Measurements from ENCODE around the gene MSANTD1. TPM values are rescaled to one million over a fixed set of nuclear protein-coding genes. Genes with fewer than 3 reads are reported as not detected.
A peak's percentile ranks its signal among the peaks of the same experiment; 100 is the strongest.

Gene MSANTD1
- total and polyA plus RNA-seq, 2 donors (not counting 1 experiment from before 2014, with no cell fraction given): 0.78 to 5.5 TPM

DNA sequence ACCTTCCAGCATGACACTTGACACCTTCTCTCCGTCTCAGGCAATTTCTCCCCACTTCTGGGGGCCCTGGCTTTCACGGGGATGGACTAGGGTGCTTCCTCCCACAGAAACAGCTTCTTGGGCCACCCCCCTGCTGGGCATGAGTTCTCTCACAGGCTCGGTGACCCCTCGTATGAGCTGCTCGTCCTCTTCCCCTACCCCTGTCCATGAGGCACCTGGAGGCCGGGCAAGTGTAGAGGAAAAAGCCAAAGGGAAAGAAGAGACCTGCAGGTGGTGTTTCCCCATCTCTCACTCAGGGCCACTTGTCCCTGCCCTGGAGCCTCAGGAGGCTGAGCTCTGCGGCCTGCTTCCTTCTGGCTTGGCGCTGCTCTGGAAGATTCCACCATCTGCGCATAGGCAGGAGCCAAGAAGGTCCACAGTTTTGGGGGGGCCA, 41.9 kb downstream of the MSANTD1 start:
- no peak for ATAC-seq (ENCODE audit: low read depth)
- Mint-ChIP-seq H3K9me3 (ENCODE audit: insufficient read depth) (no peaks in the 10 kb centered on the region), H3K27me3 (peaks cover 14% of the 10 kb centered on the region), H3K27ac (no peak overlapping the region), H3K4me3 (peak overlapping the region; percentile 34), H3K4me1 (peaks cover 23% of the 10 kb centered on the region)
- TF ChIP-seq EZH2 (IDR thresholded peaks at IDR 0.05; ENCODE audit: borderline replicate concordance, insufficient read depth, low read depth, low read length, poor library complexity, severe bottlenecking): no peak
- TF ChIP-seq, protein P1, sequence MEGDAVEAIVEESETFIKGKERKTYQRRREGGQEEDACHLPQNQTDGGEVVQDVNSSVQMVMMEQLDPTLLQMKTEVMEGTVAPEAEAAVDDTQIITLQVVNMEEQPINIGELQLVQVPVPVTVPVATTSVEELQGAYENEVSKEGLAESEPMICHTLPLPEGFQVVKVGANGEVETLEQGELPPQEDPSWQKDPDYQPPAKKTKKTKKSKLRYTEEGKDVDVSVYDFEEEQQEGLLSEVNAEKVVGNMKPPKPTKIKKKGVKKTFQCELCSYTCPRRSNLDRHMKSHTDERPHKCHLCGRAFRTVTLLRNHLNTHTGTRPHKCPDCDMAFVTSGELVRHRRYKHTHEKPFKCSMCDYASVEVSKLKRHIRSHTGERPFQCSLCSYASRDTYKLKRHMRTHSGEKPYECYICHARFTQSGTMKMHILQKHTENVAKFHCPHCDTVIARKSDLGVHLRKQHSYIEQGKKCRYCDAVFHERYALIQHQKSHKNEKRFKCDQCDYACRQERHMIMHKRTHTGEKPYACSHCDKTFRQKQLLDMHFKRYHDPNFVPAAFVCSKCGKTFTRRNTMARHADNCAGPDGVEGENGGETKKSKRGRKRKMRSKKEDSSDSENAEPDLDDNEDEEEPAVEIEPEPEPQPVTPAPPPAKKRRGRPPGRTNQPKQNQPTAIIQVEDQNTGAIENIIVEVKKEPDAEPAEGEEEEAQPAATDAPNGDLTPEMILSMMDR (IDR thresholded peaks at IDR 0.05): no peak
- H2AFZ ChIP-seq (ENCODE audit: insufficient read depth, low read depth, low read length, poor library complexity, severe bottlenecking): no peak overlapping the region
- no peaks in the 10 kb centered on the region for H3K79me2 ChIP-seq (ENCODE audit: control insufficient read depth, insufficient read depth, low read length)
- no peak overlapping the region for H3K27ac ChIP-seq (ENCODE audit: low read length in 2 of 2)
- no peak overlapping the region for H3K4me2 ChIP-seq (replicated peaks; ENCODE audit: low read depth, low read length, poor library complexity, severe bottlenecking)
- intact Hi-C loops (cut with micrococcal nuclease): loop anchor here (5.0 kb wide), 1 partner anchor 1709 kb away; no protein-coding TSS in a partner anchor
- H3K4me3 ChIP-seq (ENCODE audit: control extremely low read depth in 1 of 5, extremely low read depth in 1 of 5, insufficient read depth in 1 of 5, low read depth in 2 of 5, low read length in 4 of 5): no peak overlapping the region
- 80% methylated on average over 4 of the region's 9 CpGs for WGBS (ENCODE audit: insufficient coverage)
- no peaks in the 10 kb centered on the region for H4K20me1 ChIP-seq (ENCODE audit: control insufficient read depth, insufficient read depth, low read length, poor library complexity, severe bottlenecking)
- DNase-seq: no peak
- peaks cover 0 to 7% (median 0%) of the 10 kb centered on the region in 3 donors for H3K9me3 ChIP-seq (ENCODE audit: control extremely low read depth in 1 of 3, control insufficient read depth in 2 of 3, insufficient read depth in 1 of 3, low read length in 2 of 3)
- CTCF ChIA-PET: no interaction called here
- H3K36me3 ChIP-seq (replicated peaks in 1 of 2; ENCODE audit: control extremely low read depth in 1 of 2, control insufficient read depth in 1 of 2, extremely low read depth in 1 of 2, insufficient read depth in 2 of 2, low read length in 1 of 2): no peaks in the 10 kb centered on the region
- POLR2A ChIA-PET: interaction anchor here (0.5 to 1.1 kb wide), 2 partner anchors 30 to 33 kb away, joined by 3 read pairs; no protein-coding TSS in a partner anchor
- H3K9ac ChIP-seq (ENCODE audit: low read length): no peak overlapping the region
- peaks cover 0 to 20% (median 4%) of the 10 kb centered on the region in 4 experiments for H3K27me3 ChIP-seq (replicated peaks in 1 of 4; ENCODE audit: control extremely low read depth in 1 of 4, control insufficient read depth in 3 of 4, insufficient read depth in 4 of 4, low read length in 3 of 4)
- H3K4me1 ChIP-seq (ENCODE audit: control insufficient read depth in 2 of 2, insufficient read depth in 2 of 2, low read length in 2 of 2): peaks cover 17 to 29% of the 10 kb centered on the region in 2 donors

DNA sequence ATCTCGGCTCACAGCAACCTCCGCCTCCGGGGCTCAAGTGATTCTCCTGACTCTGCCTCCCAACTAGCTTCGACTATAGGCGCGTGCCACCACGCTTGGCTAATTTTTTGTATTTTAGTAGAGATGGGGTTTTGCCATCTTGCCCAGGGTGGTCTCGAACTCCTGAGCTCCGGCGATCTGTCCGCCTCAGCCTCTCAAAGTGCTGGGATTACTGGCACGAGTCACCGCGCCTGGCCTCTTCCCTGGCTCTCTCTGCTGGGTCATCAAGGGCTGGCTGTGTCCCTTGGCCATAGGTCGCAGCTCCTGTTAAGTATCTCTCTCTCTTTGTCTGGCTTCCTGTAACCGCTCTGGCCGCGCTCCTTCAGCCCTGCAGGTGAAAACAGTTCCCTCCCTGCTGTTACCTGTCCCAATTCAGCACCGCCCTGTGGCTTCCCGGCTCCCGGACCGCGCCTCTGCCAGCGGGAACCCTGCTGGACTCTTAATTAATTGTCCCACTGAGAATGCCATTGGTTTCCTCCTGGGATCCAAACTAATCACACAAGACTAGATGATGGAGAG, 42.5 kb downstream of the MSANTD1 start:
- Mint-ChIP-seq H3K4me3 (peak overlapping the region; percentile 89), H3K27ac (peak overlapping the region; percentile 56), H3K4me1 (peaks cover 17% of the 10 kb centered on the region), H3K9me3 (ENCODE audit: insufficient read depth) (no peaks in the 10 kb centered on the region), H3K27me3 (peaks cover 14% of the 10 kb centered on the region)
- Histone ChIP-seq H3K9ac (ENCODE audit: low read length) (peak overlapping the region; percentile 75), H3K27me3 (replicated peaks in 1 of 4; ENCODE audit: control extremely low read depth in 1 of 4, control insufficient read depth in 3 of 4, insufficient read depth in 4 of 4, low read length in 3 of 4) (peaks cover 0 to 20% (median 4%) of the 10 kb centered on the region in 4 experiments), H2AFZ (ENCODE audit: insufficient read depth, low read depth, low read length, poor library complexity, severe bottlenecking) (peak overlapping the region; percentile 85), H3K4me2 (replicated peaks; ENCODE audit: low read depth, low read length, poor library complexity, severe bottlenecking) (peak overlapping the region; percentile 100), H4K20me1 (ENCODE audit: control insufficient read depth, insufficient read depth, low read length, poor library complexity, severe bottlenecking) (no peaks in the 10 kb centered on the region), H3K79me2 (ENCODE audit: control insufficient read depth, insufficient read depth, low read length) (no peaks in the 10 kb centered on the region), H3K36me3 (replicated peaks in 1 of 2; ENCODE audit: control extremely low read depth in 1 of 2, control insufficient read depth in 1 of 2, extremely low read depth in 1 of 2, insufficient read depth in 2 of 2, low read length in 1 of 2) (no peaks in the 10 kb centered on the region), H3K27ac (ENCODE audit: low read length in 2 of 2) (no peak overlapping the region), H3K4me3 (ENCODE audit: control extremely low read depth in 1 of 5, extremely low read depth in 1 of 5, insufficient read depth in 1 of 5, low read depth in 2 of 5, low read length in 4 of 5) (peak overlapping the region in 4 of 5 experiments; percentile 70 to 80 (median 74)), H3K4me1 (ENCODE audit: control insufficient read depth in 2 of 2, insufficient read depth in 2 of 2, low read length in 2 of 2) (peaks cover 11 to 23% of the 10 kb centered on the region in 2 donors), H3K9me3 (ENCODE audit: control extremely low read depth in 1 of 3, control insufficient read depth in 2 of 3, insufficient read depth in 1 of 3, low read length in 2 of 3) (peaks cover 0 to 7% (median 0%) of the 10 kb centered on the region in 3 donors)
- CTCF ChIA-PET: no interaction called here
- 60% methylated on average over 20 of the region's 24 CpGs for WGBS (ENCODE audit: insufficient coverage)
- POLR2A ChIA-PET: interaction anchor here (0.5 to 1.2 kb wide), 3 partner anchors 31 to 239 kb away, joined by 3 to 4 read pairs (median 3); no protein-coding TSS in a partner anchor
- ATAC-seq (ENCODE audit: low read depth): no peak
- DNase-seq: no peak
- intact Hi-C loops (cut with micrococcal nuclease): loop anchor here (5.0 kb wide), 1 partner anchor 1709 kb away; no protein-coding TSS in a partner anchor
- TF ChIP-seq, protein P1 (IDR thresholded peaks at IDR 0.05): no peak
- TF ChIP-seq EZH2 (IDR thresholded peaks at IDR 0.05; ENCODE audit: borderline replicate concordance, insufficient read depth, low read depth, low read length, poor library complexity, severe bottlenecking): no peak

Data from B cell (primary cell).